Measurements from ENCODE around the gene TPO.

- TF ChIP-seq CTCF (IDR thresholded peaks at IDR 0.05) (no peak), POLR2A (IDR thresholded peaks at IDR 0.05) (no peak), POLR2AphosphoS5 (IDR thresholded peaks at IDR 0.05) (no peak)
Measured at GRCh38 chr2:1569879-1570450, 156.7 kb downstream of the TPO start.
